Endothelial cell of umbilical vein (primary cell): ENCODE data around the gene BAAT. TPM values are rescaled to one million over a fixed set of nuclear protein-coding genes. Genes with fewer than 3 reads are reported as not detected.

ENCODE experiments used
- BruUV-seq: library from RNA; stranded (reverse); fragments of 400-500 nt; replicated peaks from 2 replicates; lab custom pipeline; 2021; lab: Mats Ljungman, UMichigan
- CTCF ChIA-PET: fragments of 300-600, 350-600 bp; sonication (Branson Sonifier 250); formaldehyde crosslinking; loops from one replicate; lab custom pipeline; 2021; ENCODE audit warnings: antibody characterized with exemption, inconsistent platforms; lab: Charles Lee
- POLR2A ChIA-PET: fragments of 300-600, 350-600 bp; sonication (Branson Sonifier 250); formaldehyde crosslinking; loops from one replicate; lab custom pipeline; 2021; ENCODE audit warnings: antibody characterized with exemption, inconsistent platforms; lab: Charles Lee
- DNase-seq: peaks from one replicate; pipeline ENCODE4 v3.0.0-alpha.2; 2011; ENCODE audit warnings: low read depth, low spot score
- FAIRE-seq: peaks from 2 replicates; lab custom pipeline; 2011; peaks lifted over from hg19 to GRCh38; lab: Jason Lieb, UNC
- H2AFZ ChIP-seq: 2 replicates; pipeline ENCODE4 v1.6.0; 2012; ENCODE audit warnings: low read depth, low read length, control low read depth, inconsistent platforms
- H3K27ac ChIP-seq: 2 replicates; pipeline ENCODE4 v1.5.1; 2011; ENCODE audit warnings: low read depth, mild to moderate bottlenecking, control low read depth, low read length, moderate library complexity; ENCODE audit not compliant: insufficient read depth
- H3K27me3 ChIP-seq, 2 experiments: 2 replicates each; pipeline versions ENCODE4 v1.6.0 to v1.6.1; 2011; ENCODE audit warnings: low read length in 2 of 2, mixed read lengths in 1 of 2; ENCODE audit not compliant: control insufficient read depth in 2 of 2, insufficient read depth in 2 of 2
- H3K36me3 ChIP-seq, 2 experiments: 2 replicates in 1 of 2; 3 replicates in 1 of 2; pipeline ENCODE4 v1.5.1; 2011; ENCODE audit warnings: low read length in 2 of 2, mild to moderate bottlenecking in 1 of 2, moderate library complexity in 1 of 2; ENCODE audit not compliant: control insufficient read depth in 2 of 2, insufficient read depth in 2 of 2; ENCODE audit errors: extremely low read depth in 1 of 2
- H3K4me1 ChIP-seq: 3 replicates; pipeline ENCODE4 v1.5.1; 2011; ENCODE audit warnings: mild to moderate bottlenecking, low read length; ENCODE audit not compliant: control insufficient read depth, insufficient read depth; ENCODE audit errors: extremely low read depth
- H3K4me2 ChIP-seq: 2 replicates; pipeline ENCODE4 v1.6.1; 2011; ENCODE audit warnings: low read length, control low read depth, mixed read lengths; ENCODE audit not compliant: insufficient read depth
- H3K4me3 ChIP-seq, 3 experiments: fragments of 200-600 bp in 1 of 3; sonication (generic), shearing (Covaris generic) in 1 of 3; replicated peaks in 1 of 3; 2 replicates each; pipeline ENCODE4 v1.5.1; 2011 to 2016; ENCODE audit warnings: control low read depth in 3 of 3, low read length in 3 of 3, mild to moderate bottlenecking in 2 of 3, inconsistent platforms in 1 of 3, low read depth in 1 of 3, moderate library complexity in 1 of 3; ENCODE audit not compliant: insufficient read depth in 1 of 3
- H3K79me2 ChIP-seq: 2 replicates; pipeline ENCODE4 v1.6.0; 2012; ENCODE audit warnings: low read length, inconsistent platforms; ENCODE audit not compliant: control insufficient read depth, insufficient read depth
- H3K9ac ChIP-seq: replicated peaks from 2 replicates; pipeline ENCODE3; 2011; ENCODE audit warnings: low read length, control low read depth; ENCODE audit not compliant: insufficient read depth; ENCODE audit errors: extremely low read depth
- H3K9me1 ChIP-seq: replicated peaks from 3 replicates; pipeline ENCODE4 v1.6.0; 2011; ENCODE audit warnings: mild to moderate bottlenecking, low read length; ENCODE audit not compliant: control insufficient read depth, insufficient read depth; ENCODE audit errors: extremely low read depth
- H3K9me3 ChIP-seq: replicated peaks from 2 replicates; pipeline ENCODE4 v1.5.1; 2012; ENCODE audit warnings: low read length, inconsistent platforms; ENCODE audit not compliant: control insufficient read depth, insufficient read depth
- H4K20me1 ChIP-seq: replicated peaks from 2 replicates; pipeline ENCODE3; 2011; ENCODE audit warnings: mild to moderate bottlenecking, low read length; ENCODE audit not compliant: control insufficient read depth, insufficient read depth; ENCODE audit errors: extremely low read depth
- GATA2 ChIP-seq: IDR thresholded peaks from 2 replicates; pipeline ENCODE4 v1.7.0; 2011; ENCODE audit warnings: low read depth, mild to moderate bottlenecking, moderate library complexity, mixed read lengths, low read length; ENCODE audit not compliant: insufficient read length, insufficient read depth
- POLR2A ChIP-seq: IDR thresholded peaks from 2 replicates; pipeline ENCODE4 v1.6.1; 2012; ENCODE audit warnings: low read depth, mild to moderate bottlenecking, control low read depth, low read length
- POLR2AphosphoS5 ChIP-seq: IDR thresholded peaks from 2 replicates; pipeline ENCODE4 v1.6.1; 2012; ENCODE audit warnings: low read depth, mild to moderate bottlenecking, control low read depth, low read length, moderate library complexity; ENCODE audit not compliant: insufficient read depth
- dilution Hi-C: fragments of 300-500 bp; cut with MboI; formaldehyde crosslinking; loops from one replicate; pipeline ENCODE4 v1.15.0; 2019; ENCODE audit warnings: low sequenced_read_pairs; ENCODE audit not compliant: extremely low pct_ligation_motif_present
- intact Hi-C: fragments of 100-400 bp; cut with micrococcal nuclease; formaldehyde crosslinking; loops from one replicate; pipeline ENCODE4 v1.10.0; 2022
- polyA plus RNA-seq, 4 experiments: library from polyadenylated mRNA; depleted of rRNA in 3 of 4; stranded (reverse) in 3 of 4; unstranded in 1 of 4; fragments of >200 nt; gene quantifications; 2 replicates each; pipeline versions ENCODE4 v1.2.1 to v1.2.3, GENCODE V29; 2011 to 2012; ENCODE audit warnings: missing spikeins in 1 of 4
- total RNA-seq: library from RNA; stranded (reverse); gene quantifications from 2 replicates; pipeline ENCODE4 v1.2.3, GENCODE V29; 2021
- TF ChIP-seq, protein P1 (sequence below), 2 donors: IDR thresholded peaks; 1 replicate in 1 of 2; 2 replicates in 1 of 2; pipeline ENCODE4 v1.5.1; 2011; ENCODE audit warnings: low read length in 2 of 2, mild to moderate bottlenecking in 2 of 2, moderate library complexity in 2 of 2, control low read depth in 1 of 2, inconsistent platforms in 1 of 2, low read depth in 1 of 2; ENCODE audit not compliant: insufficient read depth in 1 of 2; ENCODE audit errors: extremely low read depth in 1 of 2

Gene BAAT
- total and polyA plus RNA-seq, 2 donors (not counting 3 experiments of a cell fraction or from before 2014, with no cell fraction given), result 0.01 TPM; not detected in 1

GRCh38 chr9:101427358-101427757 is 42.6 kb upstream of the BAAT start:
- Histone ChIP-seq H3K9me1 (no peaks in the 10 kb centered on the region), H3K9ac (no peak overlapping the region), H4K20me1 (no peaks in the 10 kb centered on the region), H3K79me2 (no peaks in the 10 kb centered on the region), H3K4me2 (no peak overlapping the region), H3K36me3 (no peaks in the 10 kb centered on the region), H3K27me3 (no peaks in the 10 kb centered on the region), H3K4me1 (no peaks in the 10 kb centered on the region), H3K27ac (no peak overlapping the region), H3K9me3 (no peaks in the 10 kb centered on the region), H2AFZ (no peak overlapping the region), H3K4me3 (no peak overlapping the region)
- FAIRE-seq (no peak), DNase-seq (no peak)
- intact Hi-C loops, result no loop called here
- dilution Hi-C loops, result no loop called here
- ChIA-PET CTCF (interaction anchor here (1.0 to 1.5 kb wide), 2 partner anchors 29 to 32 kb away, joined by 3 read pairs; partner anchors contain the start of genes MRPL50 and ZNF189), POLR2A (no interaction called here)
- BruUV-seq, result no TSS peak
- no peak for TF ChIP-seq POLR2AphosphoS5
- TF ChIP-seq POLR2A, result no peak
- no peak for TF ChIP-seq GATA2

GRCh38 chr9:101421653-101422065 is 36.9 kb upstream of the BAAT start:
- intact Hi-C loops, result no loop called here

More at GRCh38 chr9:101421653-101422065, 36.9 kb upstream of the BAAT start:
- no peak for FAIRE-seq
- Histone ChIP-seq H3K9me3 (no peaks in the 10 kb centered on the region), H3K4me2 (no peak overlapping the region), H3K36me3 (no peaks in the 10 kb centered on the region), H3K27me3 (no peaks in the 10 kb centered on the region), H3K4me3 (no peak overlapping the region), H3K9ac (no peak overlapping the region), H4K20me1 (no peaks in the 10 kb centered on the region), H3K27ac (no peak overlapping the region), H3K9me1 (no peaks in the 10 kb centered on the region), H3K79me2 (no peaks in the 10 kb centered on the region), H2AFZ (no peak overlapping the region), H3K4me1 (no peaks in the 10 kb centered on the region)
- DNase-seq, result no peak
- dilution Hi-C loops, result no loop called here
- no TSS peak for BruUV-seq
- ChIA-PET CTCF (interaction anchor here (1.4 kb wide), 1 partner anchor 37 kb away, joined by 3 read pairs; no protein-coding TSS in a partner anchor), POLR2A (no interaction called here)
- TF ChIP-seq, protein P1, sequence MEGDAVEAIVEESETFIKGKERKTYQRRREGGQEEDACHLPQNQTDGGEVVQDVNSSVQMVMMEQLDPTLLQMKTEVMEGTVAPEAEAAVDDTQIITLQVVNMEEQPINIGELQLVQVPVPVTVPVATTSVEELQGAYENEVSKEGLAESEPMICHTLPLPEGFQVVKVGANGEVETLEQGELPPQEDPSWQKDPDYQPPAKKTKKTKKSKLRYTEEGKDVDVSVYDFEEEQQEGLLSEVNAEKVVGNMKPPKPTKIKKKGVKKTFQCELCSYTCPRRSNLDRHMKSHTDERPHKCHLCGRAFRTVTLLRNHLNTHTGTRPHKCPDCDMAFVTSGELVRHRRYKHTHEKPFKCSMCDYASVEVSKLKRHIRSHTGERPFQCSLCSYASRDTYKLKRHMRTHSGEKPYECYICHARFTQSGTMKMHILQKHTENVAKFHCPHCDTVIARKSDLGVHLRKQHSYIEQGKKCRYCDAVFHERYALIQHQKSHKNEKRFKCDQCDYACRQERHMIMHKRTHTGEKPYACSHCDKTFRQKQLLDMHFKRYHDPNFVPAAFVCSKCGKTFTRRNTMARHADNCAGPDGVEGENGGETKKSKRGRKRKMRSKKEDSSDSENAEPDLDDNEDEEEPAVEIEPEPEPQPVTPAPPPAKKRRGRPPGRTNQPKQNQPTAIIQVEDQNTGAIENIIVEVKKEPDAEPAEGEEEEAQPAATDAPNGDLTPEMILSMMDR (IDR thresholded peaks at IDR 0.05; ENCODE audit: extremely low read depth in 1 of 2, insufficient read depth in 1 of 2, low read depth in 1 of 2, low read length in 2 of 2), result no peak
